ENCODE measurements around the gene ACTR3. TPM values are rescaled to one million over a fixed set of nuclear protein-coding genes. Genes with fewer than 3 reads are reported as not detected.

Gene ACTR3
- total RNA-seq, 2 experiments from 2014 or later, result 442 to 449 TPM

GRCh38 chr2:113875135-113875534 is 14.8 kb upstream of the ACTR3 start:
- no peak for DNase-seq
- ATAC-seq, result no peak
- intact Hi-C loops (cut with micrococcal nuclease), result loop anchor here (10.0 kb wide), 1 partner anchor 80 kb away; no protein-coding TSS in a partner anchor
- no peaks in the 10 kb centered on the region for H3K9me3 Mint-ChIP-seq
- peaks cover 32% of the 10 kb centered on the region for H3K4me1 Mint-ChIP-seq (ENCODE audit: low read depth)
- H3K4me3 Mint-ChIP-seq, result no peak overlapping the region
- ChIA-PET POLR2A (interaction anchor here (1.2 kb wide), 1 partner anchor 118 kb away, joined by 3 read pairs; the partner anchor contains the start of gene SLC35F5), CTCF (interaction anchor here (0.9 kb wide), 1 partner anchor 118 kb away, joined by 3 read pairs; the partner anchor contains the start of gene SLC35F5)
- no peak overlapping the region for H3K27ac Mint-ChIP-seq
- H3K36me3 Mint-ChIP-seq (ENCODE audit: low read depth), result peaks cover 18% of the 10 kb centered on the region
- H3K27me3 Mint-ChIP-seq, result no peaks in the 10 kb centered on the region
- no peak for TF ChIP-seq CTCF (IDR thresholded peaks at IDR 0.05)

- peak overlapping the region; percentile 87 for H3K27ac Mint-ChIP-seq
- peaks cover 38% of the 10 kb centered on the region for H3K4me1 Mint-ChIP-seq (ENCODE audit: low read depth)
- H3K36me3 Mint-ChIP-seq (ENCODE audit: low read depth), result peaks cover 24% of the 10 kb centered on the region
- peak overlapping the region; percentile 33 for H3K4me3 Mint-ChIP-seq
- H3K27me3 Mint-ChIP-seq, result no peaks in the 10 kb centered on the region
- intact Hi-C loops (cut with micrococcal nuclease), result loop anchor here (10.0 kb wide), 1 partner anchor 82 kb away; no protein-coding TSS in a partner anchor
- no peak for TF ChIP-seq CTCF (IDR thresholded peaks at IDR 0.05)
- no peaks in the 10 kb centered on the region for H3K9me3 Mint-ChIP-seq
- ATAC-seq, result peak; percentile 94
- POLR2A ChIA-PET, result interaction anchor here (0.9 to 2.8 kb wide), 4 partner anchors 10 to 121 kb away, joined by 3 to 10 read pairs (median 6); partner anchors contain the start of gene SLC35F5
- peak; percentile 88 for DNase-seq
- CTCF ChIA-PET, result interaction anchor here (0.9 to 1.5 kb wide), 11 partner anchors 11 to 177 kb away, joined by 3 to 6 read pairs (median 5); partner anchors contain the start of genes ACTR3 and SLC35F5
Observed at GRCh38 chr2:113876503-113877387, 13.1 kb upstream of the ACTR3 start.

GRCh38 chr2:113877711-113878598 is 11.9 kb upstream of the ACTR3 start:
- Mint-ChIP-seq H3K4me1 (ENCODE audit: low read depth) (peaks cover 38% of the 10 kb centered on the region), H3K27me3 (no peaks in the 10 kb centered on the region), H3K27ac (peak overlapping the region; percentile 87), H3K36me3 (ENCODE audit: low read depth) (peaks cover 29% of the 10 kb centered on the region), H3K9me3 (no peaks in the 10 kb centered on the region), H3K4me3 (no peak overlapping the region)
- no peak for TF ChIP-seq CTCF (IDR thresholded peaks at IDR 0.05)
- ChIA-PET CTCF (interaction anchor here (1.2 to 2.1 kb wide), 4 partner anchors 12 to 121 kb away, joined by 3 to 6 read pairs (median 5); partner anchors contain the start of gene SLC35F5), POLR2A (interaction anchor here (1.4 to 2.8 kb wide), 2 partner anchors 9 to 11 kb away, joined by 7 to 10 read pairs; no protein-coding TSS in a partner anchor)
- ATAC-seq (no peak), DNase-seq (no peak)
- intact Hi-C loops (cut with micrococcal nuclease), result loop anchor here (10.0 kb wide), 1 partner anchor 83 kb away; no protein-coding TSS in a partner anchor

GRCh38 chr2:113878743-113879142 is 11.1 kb upstream of the ACTR3 start:
- ChIA-PET CTCF (interaction anchor here (1.1 to 2.1 kb wide), 2 partner anchors 13 to 100 kb away, joined by 5 read pairs; no protein-coding TSS in a partner anchor), POLR2A (interaction anchor here (1.3 to 2.8 kb wide), 3 partner anchors 8 to 122 kb away, joined by 3 to 7 read pairs (median 4); partner anchors contain the start of gene SLC35F5)
- Mint-ChIP-seq H3K9me3 (no peaks in the 10 kb centered on the region), H3K36me3 (ENCODE audit: low read depth) (peaks cover 28% of the 10 kb centered on the region), H3K27me3 (no peaks in the 10 kb centered on the region), H3K4me1 (ENCODE audit: low read depth) (peaks cover 36% of the 10 kb centered on the region), H3K27ac (no peak overlapping the region), H3K4me3 (no peak overlapping the region)
- DNase-seq (no peak), ATAC-seq (no peak)
- intact Hi-C loops (cut with micrococcal nuclease), result loop anchor here (10.0 kb wide), 1 partner anchor 84 kb away; no protein-coding TSS in a partner anchor
- TF ChIP-seq CTCF (IDR thresholded peaks at IDR 0.05), result no peak

Measured in activated CD8-positive, alpha-beta T cell treated with anti-CD3 and anti-CD28 coated beads for 36 hours (primary cell).